ENCODE results near the gene SMAD3.

DNA sequence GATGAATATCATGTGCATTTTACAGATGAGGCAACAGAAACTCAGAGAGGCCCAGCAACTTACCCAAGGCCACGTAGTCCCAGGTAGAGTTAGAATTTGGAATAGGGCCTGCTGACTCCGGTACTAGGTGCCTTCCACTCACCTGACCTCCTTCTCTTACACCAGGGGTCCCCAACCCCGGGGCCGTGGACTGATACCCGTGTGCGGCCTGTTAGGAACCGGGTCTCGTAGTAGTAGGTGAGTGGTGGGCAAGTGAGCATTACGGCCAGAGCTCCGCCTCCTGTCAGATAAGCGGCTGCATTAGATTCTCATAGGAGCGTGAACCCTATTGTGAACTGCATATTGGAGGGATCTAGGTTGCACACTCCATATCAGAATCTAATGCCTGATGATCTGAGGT, 64.8 kb downstream of the SMAD3 start:
- TF ChIP-seq, protein P1, sequence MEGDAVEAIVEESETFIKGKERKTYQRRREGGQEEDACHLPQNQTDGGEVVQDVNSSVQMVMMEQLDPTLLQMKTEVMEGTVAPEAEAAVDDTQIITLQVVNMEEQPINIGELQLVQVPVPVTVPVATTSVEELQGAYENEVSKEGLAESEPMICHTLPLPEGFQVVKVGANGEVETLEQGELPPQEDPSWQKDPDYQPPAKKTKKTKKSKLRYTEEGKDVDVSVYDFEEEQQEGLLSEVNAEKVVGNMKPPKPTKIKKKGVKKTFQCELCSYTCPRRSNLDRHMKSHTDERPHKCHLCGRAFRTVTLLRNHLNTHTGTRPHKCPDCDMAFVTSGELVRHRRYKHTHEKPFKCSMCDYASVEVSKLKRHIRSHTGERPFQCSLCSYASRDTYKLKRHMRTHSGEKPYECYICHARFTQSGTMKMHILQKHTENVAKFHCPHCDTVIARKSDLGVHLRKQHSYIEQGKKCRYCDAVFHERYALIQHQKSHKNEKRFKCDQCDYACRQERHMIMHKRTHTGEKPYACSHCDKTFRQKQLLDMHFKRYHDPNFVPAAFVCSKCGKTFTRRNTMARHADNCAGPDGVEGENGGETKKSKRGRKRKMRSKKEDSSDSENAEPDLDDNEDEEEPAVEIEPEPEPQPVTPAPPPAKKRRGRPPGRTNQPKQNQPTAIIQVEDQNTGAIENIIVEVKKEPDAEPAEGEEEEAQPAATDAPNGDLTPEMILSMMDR (IDR thresholded peaks at IDR 0.05) = no peak
- TF ChIP-seq EZH2 (IDR thresholded peaks at IDR 0.05) = no peak
